Measurements from ENCODE around the gene FZD8. TPM values are rescaled to one million over a fixed set of nuclear protein-coding genes. Genes with fewer than 3 reads are reported as not detected.

The FZD8 gene
- total and polyA plus RNA-seq, 4 donors = 6.5 to 20.8 (median 7.6) TPM

- no peak overlapping the region for H3K4me3 ChIP-seq
These were observed 47.0 kb downstream of the FZD8 start for GRCh38 chr10:35595106-35595505.

DNA sequence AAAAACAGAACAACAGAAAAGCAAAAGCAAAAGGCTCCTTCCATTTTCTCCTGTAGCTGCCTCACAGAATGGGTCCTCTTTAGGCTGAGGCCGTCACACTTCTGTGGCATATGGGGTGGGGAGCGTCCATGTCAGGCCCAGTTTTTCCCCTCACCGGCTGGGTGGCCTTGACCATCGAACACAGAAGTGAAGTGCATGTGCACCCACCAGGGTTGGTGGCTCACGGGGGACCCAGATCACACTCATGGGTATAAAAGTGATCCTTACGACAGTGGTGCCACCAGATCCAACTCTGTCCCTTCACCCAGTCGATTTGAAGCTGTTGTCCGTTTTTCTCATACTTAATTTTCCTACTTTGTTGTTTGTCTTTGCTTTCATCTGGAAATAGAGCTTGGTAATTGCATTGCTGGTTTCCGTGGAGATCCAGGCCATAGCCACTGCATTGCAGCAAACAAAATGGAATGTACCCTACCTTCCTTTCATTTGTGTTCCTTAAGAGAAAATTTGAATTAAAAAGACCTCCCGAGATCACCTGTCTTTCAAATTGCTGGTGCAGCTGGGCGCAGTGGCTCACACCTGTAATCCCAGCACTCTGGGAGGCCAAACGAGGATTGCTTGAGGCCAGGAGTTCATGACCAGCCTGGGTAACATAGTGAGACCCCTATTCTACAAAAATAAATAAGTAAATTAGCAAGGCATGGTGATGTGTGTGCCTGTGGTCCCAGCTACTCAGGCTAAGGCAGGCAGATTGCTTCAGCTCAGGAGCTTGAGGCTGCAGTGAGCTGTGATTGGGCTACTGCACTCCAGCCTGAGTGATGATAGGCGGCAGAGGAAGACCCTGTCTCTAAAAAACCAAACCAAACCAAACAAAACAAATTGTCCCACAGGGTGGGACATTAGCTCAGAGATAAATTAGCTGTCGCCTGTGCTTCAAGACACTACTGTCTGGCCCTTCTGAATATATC is 47.7 kb downstream of the FZD8 start:
- Histone ChIP-seq H3K9me3 (ENCODE audit: control insufficient read depth in 4 of 4, insufficient read depth in 3 of 4, low read length in 3 of 4) (peaks cover 0 to 3% (median 0%) of the 10 kb centered on the region in 4 donors), H3K27me3 (ENCODE audit: control insufficient read depth in 3 of 3, insufficient read depth in 3 of 3, low read length in 2 of 3) (no peaks in the 10 kb centered on the region), H3K36me3 (ENCODE audit: control insufficient read depth in 4 of 4, insufficient read depth in 4 of 4, low read length in 4 of 4) (no peaks in the 10 kb centered on the region), H3K4me3 (no peak overlapping the region), H3K9ac (ENCODE audit: insufficient read depth in 1 of 2, low read length in 2 of 2) (no peak overlapping the region), H3K27ac (ENCODE audit: low read depth in 1 of 2, low read length in 1 of 2) (no peak overlapping the region), H3K4me1 (ENCODE audit: control insufficient read depth in 5 of 5, insufficient read depth in 5 of 5, low read length in 5 of 5) (peaks cover 0 to 1% (median 0%) of the 10 kb centered on the region in 5 donors)
- TF ChIP-seq CTCF (IDR thresholded peaks at IDR 0.05; ENCODE audit: control extremely low read depth, extremely low read depth) = no peak
- ATAC-seq (ENCODE audit: insufficient read depth, low FRiP score) = no peak
- WGBS, 2 donors = 68 to 73% methylated on average over 14 of the region's 14 CpGs
- no peak for DNase-seq

More at GRCh38 chr10:35595106-35595505, 47.0 kb downstream of the FZD8 start:
- Histone ChIP-seq H3K27me3 (ENCODE audit: control insufficient read depth in 3 of 3, insufficient read depth in 3 of 3, low read length in 2 of 3) (no peaks in the 10 kb centered on the region), H3K9me3 (ENCODE audit: control insufficient read depth in 4 of 4, insufficient read depth in 3 of 4, low read length in 3 of 4) (peaks cover 0 to 3% (median 0%) of the 10 kb centered on the region in 4 donors), H3K9ac (ENCODE audit: insufficient read depth in 1 of 2, low read length in 2 of 2) (no peak overlapping the region), H3K4me1 (ENCODE audit: control insufficient read depth in 5 of 5, insufficient read depth in 5 of 5, low read length in 5 of 5) (peaks cover 0 to 1% (median 0%) of the 10 kb centered on the region in 5 donors), H3K36me3 (ENCODE audit: control insufficient read depth in 4 of 4, insufficient read depth in 4 of 4, low read length in 4 of 4) (no peaks in the 10 kb centered on the region), H3K27ac (ENCODE audit: low read depth in 1 of 2, low read length in 1 of 2) (no peak overlapping the region)
- 21 to 44% methylated on average over 3 of the region's 3 CpGs for WGBS, 2 donors
- TF ChIP-seq CTCF (IDR thresholded peaks at IDR 0.05; ENCODE audit: control extremely low read depth, extremely low read depth) = no peak
- DNase-seq (peak in 1 of 3 donors; percentile 19), ATAC-seq (ENCODE audit: insufficient read depth, low FRiP score) (no peak)

- H3K4me1 ChIP-seq (ENCODE audit: control insufficient read depth in 5 of 5, insufficient read depth in 5 of 5, low read length in 5 of 5) = peaks cover 0 to 1% (median 0%) of the 10 kb centered on the region in 5 donors
- H3K9me3 ChIP-seq (ENCODE audit: control insufficient read depth in 4 of 4, insufficient read depth in 3 of 4, low read length in 3 of 4) = peaks cover 0 to 5% (median 0%) of the 10 kb centered on the region in 4 donors
- H3K9ac ChIP-seq (ENCODE audit: insufficient read depth in 1 of 2, low read length in 2 of 2) = no peak overlapping the region
- no peaks in the 10 kb centered on the region for H3K27me3 ChIP-seq (ENCODE audit: control insufficient read depth in 3 of 3, insufficient read depth in 3 of 3, low read length in 2 of 3)
- no peaks in the 10 kb centered on the region for H3K36me3 ChIP-seq (ENCODE audit: control insufficient read depth in 4 of 4, insufficient read depth in 4 of 4, low read length in 4 of 4)
- no peak for TF ChIP-seq CTCF (IDR thresholded peaks at IDR 0.05; ENCODE audit: control extremely low read depth, extremely low read depth)
- no peak for ATAC-seq (ENCODE audit: insufficient read depth, low FRiP score)
- no peak overlapping the region for H3K4me3 ChIP-seq
- WGBS, 2 donors = 73 to 94% methylated on average over 4 of the region's 4 CpGs
- no peak overlapping the region for H3K27ac ChIP-seq (ENCODE audit: low read depth in 1 of 2, low read length in 1 of 2)
- no peak for DNase-seq
These were observed 49.7 kb downstream of the FZD8 start for GRCh38 chr10:35592441-35592840.

All from lung (tissue), 12 donors.